Fibroblast of lung (primary cell): ENCODE data around the gene ADAMTS16.

Source experiments
- CTCF ChIP-seq, 2 donors: IDR thresholded peaks in 1 of 2; conservative IDR thresholded peaks in 1 of 2; 1 replicate in 1 of 2; 2 replicates in 1 of 2; pipeline ENCODE4 v1.5.1; 2011 to 2012; ENCODE audit warnings: low read length in 2 of 2, control low read depth in 1 of 2, inconsistent platforms in 1 of 2, low read depth in 1 of 2, mild to moderate bottlenecking in 1 of 2
- EZH2 ChIP-seq: IDR thresholded peaks from 2 replicates; pipeline ENCODE4 v1.5.1; 2012; ENCODE audit warnings: low read length, control low read depth, mild to moderate bottlenecking; ENCODE audit errors: missing control alignments

- TF ChIP-seq CTCF (conservative IDR thresholded peaks at IDR 0.05 in 1 of 2, IDR thresholded peaks at IDR 0.05 in 1 of 2; ENCODE audit: low read depth in 1 of 2, low read length in 2 of 2) (no peak), EZH2 (no peak)
Observed at GRCh38 chr5:5314626-5315025, 174.5 kb downstream of the ADAMTS16 start.
